ENCODE measurements around the gene TLL2. TPM values are rescaled to one million over a fixed set of nuclear protein-coding genes. Genes with fewer than 3 reads are reported as not detected.

Gene TLL2
- total and polyA plus RNA-seq, 2 experiments from 2014 or later: 2.6 to 3.0 TPM

DNA sequence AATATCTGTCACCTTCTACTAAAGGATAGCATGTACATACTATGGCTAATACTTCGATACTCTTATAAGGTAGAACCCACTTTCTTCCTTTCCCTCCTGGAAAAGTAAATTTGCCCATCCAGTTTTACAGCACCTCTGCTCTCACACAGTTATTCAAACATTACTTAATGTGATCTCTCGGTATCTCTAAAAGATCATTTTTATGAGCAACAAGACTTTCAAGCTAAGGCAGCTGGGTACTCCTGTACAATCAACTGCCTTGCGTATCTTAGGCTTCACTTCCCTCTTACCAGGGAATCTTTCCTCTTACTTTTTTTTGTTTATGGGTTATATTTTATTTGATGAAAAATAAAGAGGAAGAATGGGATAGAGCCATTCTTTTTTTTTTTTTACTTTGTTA is 26.5 kb upstream of the TLL2 start:
- peaks cover 35% of the 10 kb centered on the region for H3K36me3 Mint-ChIP-seq (ENCODE audit: low read depth)
- no peak overlapping the region for H3K4me3 ChIP-seq
- peaks cover 2% of the 10 kb centered on the region for H3K27me3 Mint-ChIP-seq (ENCODE audit: insufficient read depth, low read depth, poor library complexity)
- H4K20me1 ChIP-seq (replicated peaks; ENCODE audit: insufficient read depth): peaks cover under 1% of the 10 kb centered on the region; the same call in 1 of the 2 replicates
- H3K4me1 Mint-ChIP-seq: no peaks in the 10 kb centered on the region
- no peak for TF ChIP-seq EZH2 (IDR thresholded peaks at IDR 0.05; ENCODE audit: low read depth, unreplicated experiment)
- no peak for TF ChIP-seq NANOG (IDR thresholded peaks at IDR 0.05; ENCODE audit: borderline replicate concordance)
- TF ChIP-seq, protein P1, sequence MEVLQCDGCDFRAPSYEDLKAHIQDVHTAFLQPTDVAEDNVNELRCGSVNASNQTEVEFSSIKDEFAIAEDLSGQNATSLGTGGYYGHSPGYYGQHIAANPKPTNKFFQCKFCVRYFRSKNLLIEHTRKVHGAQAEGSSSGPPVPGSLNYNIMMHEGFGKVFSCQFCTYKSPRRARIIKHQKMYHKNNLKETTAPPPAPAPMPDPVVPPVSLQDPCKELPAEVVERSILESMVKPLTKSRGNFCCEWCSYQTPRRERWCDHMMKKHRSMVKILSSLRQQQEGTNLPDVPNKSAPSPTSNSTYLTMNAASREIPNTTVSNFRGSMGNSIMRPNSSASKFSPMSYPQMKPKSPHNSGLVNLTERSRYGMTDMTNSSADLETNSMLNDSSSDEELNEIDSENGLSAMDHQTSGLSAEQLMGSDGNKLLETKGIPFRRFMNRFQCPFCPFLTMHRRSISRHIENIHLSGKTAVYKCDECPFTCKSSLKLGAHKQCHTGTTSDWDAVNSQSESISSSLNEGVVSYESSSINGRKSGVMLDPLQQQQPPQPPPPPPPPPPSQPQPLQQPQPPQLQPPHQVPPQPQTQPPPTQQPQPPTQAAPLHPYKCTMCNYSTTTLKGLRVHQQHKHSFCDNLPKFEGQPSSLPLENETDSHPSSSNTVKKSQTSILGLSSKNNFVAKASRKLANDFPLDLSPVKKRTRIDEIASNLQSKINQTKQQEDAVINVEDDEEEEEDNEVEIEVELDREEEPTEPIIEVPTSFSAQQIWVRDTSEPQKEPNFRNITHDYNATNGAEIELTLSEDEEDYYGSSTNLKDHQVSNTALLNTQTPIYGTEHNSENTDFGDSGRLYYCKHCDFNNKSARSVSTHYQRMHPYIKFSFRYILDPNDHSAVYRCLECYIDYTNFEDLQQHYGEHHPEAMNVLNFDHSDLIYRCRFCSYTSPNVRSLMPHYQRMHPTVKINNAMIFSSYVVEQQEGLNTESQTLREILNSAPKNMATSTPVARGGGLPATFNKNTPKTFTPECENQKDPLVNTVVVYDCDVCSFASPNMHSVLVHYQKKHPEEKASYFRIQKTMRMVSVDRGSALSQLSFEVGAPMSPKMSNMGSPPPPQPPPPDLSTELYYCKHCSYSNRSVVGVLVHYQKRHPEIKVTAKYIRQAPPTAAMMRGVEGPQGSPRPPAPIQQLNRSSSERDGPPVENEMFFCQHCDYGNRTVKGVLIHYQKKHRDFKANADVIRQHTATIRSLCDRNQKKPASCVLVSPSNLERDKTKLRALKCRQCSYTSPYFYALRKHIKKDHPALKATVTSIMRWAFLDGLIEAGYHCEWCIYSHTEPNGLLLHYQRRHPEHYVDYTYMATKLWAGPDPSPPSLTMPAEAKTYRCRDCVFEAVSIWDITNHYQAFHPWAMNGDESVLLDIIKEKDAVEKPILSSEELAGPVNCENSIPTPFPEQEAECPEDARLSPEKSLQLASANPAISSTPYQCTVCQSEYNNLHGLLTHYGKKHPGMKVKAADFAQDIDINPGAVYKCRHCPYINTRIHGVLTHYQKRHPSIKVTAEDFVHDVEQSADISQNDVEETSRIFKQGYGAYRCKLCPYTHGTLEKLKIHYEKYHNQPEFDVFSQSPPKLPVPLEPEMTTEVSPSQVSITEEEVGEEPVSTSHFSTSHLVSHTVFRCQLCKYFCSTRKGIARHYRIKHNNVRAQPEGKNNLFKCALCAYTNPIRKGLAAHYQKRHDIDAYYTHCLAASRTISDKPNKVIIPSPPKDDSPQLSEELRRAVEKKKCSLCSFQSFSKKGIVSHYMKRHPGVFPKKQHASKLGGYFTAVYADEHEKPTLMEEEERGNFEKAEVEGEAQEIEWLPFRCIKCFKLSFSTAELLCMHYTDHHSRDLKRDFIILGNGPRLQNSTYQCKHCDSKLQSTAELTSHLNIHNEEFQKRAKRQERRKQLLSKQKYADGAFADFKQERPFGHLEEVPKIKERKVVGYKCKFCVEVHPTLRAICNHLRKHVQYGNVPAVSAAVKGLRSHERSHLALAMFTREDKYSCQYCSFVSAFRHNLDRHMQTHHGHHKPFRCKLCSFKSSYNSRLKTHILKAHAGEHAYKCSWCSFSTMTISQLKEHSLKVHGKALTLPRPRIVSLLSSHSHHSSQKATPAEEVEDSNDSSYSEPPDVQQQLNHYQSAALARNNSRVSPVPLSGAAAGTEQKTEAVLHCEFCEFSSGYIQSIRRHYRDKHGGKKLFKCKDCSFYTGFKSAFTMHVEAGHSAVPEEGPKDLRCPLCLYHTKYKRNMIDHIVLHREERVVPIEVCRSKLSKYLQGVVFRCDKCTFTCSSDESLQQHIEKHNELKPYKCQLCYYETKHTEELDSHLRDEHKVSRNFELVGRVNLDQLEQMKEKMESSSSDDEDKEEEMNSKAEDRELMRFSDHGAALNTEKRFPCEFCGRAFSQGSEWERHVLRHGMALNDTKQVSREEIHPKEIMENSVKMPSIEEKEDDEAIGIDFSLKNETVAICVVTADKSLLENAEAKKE (CRISPR knock-in tag; IDR thresholded peaks at IDR 0.05): no peak
- no peak for TF ChIP-seq ZNF331 (CRISPR knock-in tag; IDR thresholded peaks at IDR 0.05; ENCODE audit: low read depth)
- TF ChIP-seq REST (IDR thresholded peaks at IDR 0.05; ENCODE audit: unreplicated experiment): no peak
- H3K4me3 Mint-ChIP-seq: no peak overlapping the region
- H3F3A ChIP-seq (replicated peaks; ENCODE audit: low read depth): no peaks in the 10 kb centered on the region
- no peak overlapping the region for H3K27ac Mint-ChIP-seq
- no peaks in the 10 kb centered on the region for H3K27me3 ChIP-seq (ENCODE audit: insufficient read depth)
- no peaks in the 10 kb centered on the region for H3K4me1 ChIP-seq (ENCODE audit: insufficient read depth)
- no peak overlapping the region for H3K4me2 ChIP-seq
- H3K36me3 ChIP-seq (ENCODE audit: insufficient read depth): peaks cover 11% of the 10 kb centered on the region
- H2AFZ ChIP-seq: no peak overlapping the region
- H3K27ac ChIP-seq (ENCODE audit: low read depth): no peak overlapping the region
- H3K9me2 ChIP-seq (ENCODE audit: insufficient read depth): no peaks in the 10 kb centered on the region
- H3K79me2 ChIP-seq (replicated peaks; ENCODE audit: insufficient read depth): peaks cover 36% of the 10 kb centered on the region
- no peak for DNase-seq (ENCODE audit: low spot score)
- ATAC-seq: no peak
- no peaks in the 10 kb centered on the region for H3K9me3 Mint-ChIP-seq
